Measurements from ENCODE around the gene EMC6.
A peak's percentile ranks its signal among the peaks of the same experiment; 100 is the strongest.

The EMC6 gene

DNA sequence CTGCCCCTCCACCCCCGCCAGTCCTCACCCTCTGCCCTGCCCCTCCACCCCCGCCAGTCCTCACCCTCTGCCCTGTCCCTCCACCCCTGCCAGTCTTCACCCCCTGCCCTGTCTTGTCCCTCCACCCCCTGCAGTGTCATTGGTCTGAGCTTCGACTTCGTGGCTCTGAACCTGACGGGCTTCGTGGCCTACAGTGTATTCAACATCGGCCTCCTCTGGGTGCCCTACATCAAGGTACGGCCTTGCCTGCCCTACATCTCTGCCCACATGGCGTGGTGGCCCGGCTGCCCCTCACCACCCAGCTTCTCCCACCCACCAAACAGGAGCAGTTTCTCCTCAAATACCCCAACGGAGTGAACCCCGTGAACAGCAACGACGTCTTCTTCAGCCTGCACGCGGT is 12.3 kb upstream of the EMC6 start:
- DNase-seq (ENCODE audit: low read depth), result no peak

DNA sequence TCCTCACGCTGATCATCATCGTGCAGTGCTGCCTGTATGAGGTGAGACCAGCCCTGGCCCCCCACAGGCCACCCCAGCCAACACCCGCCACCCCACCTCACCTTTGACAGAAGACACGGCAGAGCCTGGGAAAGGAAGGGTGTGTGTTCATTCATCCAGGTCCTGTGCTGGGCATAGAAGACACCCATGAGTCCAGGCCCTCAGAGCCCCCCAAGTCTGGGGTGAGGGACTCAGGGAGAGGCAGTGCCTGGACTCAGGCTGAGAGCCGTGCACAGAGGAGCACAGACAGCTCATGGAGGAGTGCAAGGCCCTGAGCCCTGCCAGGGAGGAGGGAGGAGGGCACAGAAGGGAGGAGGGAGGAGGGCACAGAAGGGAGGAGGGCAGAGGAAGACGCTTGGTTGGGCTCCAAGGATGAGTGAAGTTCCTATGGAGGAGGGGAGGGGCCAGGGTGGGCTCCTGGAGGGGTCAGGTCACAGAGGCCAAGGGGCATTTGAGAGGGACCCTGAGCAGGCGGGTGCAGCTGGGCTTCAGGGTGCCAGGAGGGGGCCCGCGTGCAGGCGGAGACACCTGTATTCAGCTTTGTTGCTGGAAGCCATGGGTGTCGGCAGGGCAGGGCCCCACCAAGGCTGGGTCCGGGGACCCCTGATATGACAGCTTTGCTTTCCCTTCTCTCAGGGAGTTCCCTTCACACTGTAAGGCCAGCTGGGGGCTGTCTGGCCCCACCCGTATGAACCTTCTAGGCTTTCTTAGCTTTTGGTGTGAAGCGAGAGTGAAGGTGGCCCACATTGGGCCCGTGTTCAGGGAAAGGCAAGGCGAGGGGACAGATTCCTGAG is 11.6 kb upstream of the EMC6 start:
- DNase-seq (ENCODE audit: low read depth), result no peak

DNA sequence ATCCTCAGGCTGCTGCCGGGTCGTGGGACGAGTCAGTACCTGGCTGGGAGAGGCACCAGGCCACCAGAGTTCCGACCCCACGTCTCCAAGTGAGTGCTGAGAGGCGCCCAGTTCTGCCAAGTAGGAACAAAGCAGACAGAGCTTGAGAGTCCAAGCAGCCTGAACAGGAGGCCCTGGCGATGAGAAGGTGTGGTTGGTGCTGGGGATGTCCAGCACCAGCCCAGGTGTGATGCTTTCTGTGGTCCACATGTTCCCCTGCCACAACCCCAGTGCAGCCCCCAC is 11.1 kb upstream of the EMC6 start:
- no peak for DNase-seq (ENCODE audit: low read depth)

DNA sequence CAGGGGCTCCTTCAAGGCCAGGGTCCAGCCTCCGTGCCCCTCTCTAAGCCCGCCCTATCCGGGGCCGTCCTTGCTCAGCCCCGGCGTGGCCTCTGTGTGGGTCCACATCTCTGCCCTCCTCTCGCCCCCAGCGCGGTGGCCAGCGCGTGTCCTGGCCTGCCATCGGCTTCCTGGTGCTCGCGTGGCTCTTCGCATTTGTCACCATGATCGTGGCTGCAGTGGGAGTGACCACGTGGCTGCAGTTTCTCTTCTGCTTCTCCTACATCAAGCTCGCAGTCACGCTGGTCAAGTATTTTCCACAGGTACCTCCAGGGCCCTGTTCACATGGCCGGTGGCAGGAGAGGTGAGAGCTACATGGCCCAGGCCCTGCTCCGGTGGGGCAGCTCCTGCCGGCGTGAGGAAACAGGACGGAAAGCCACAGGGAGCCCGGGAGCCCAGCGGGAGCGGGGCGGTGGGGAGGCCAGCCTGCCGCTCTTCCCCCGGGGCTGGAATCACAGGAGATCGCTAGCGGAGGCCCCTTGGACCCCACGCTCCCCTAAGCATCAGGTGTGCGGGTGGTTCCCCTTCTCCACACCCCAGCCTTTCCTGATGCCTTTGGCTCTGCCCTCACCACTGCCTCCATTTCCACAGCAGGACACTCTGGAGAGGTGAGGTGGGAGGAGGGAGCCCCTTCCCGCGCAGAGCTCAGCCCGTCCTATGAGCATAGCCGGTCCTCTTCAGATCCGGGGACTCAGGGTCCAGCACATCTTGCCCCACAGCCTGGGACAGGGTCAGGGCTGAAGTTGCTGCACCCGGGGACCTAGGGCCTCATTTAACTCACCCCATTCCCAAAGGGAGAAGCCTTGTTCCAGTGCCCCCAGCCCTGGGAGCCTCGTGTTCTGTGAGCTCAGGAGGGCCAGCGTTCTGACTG is 10.5 kb upstream of the EMC6 start:
- no peak for DNase-seq (ENCODE audit: low read depth)

DNA sequence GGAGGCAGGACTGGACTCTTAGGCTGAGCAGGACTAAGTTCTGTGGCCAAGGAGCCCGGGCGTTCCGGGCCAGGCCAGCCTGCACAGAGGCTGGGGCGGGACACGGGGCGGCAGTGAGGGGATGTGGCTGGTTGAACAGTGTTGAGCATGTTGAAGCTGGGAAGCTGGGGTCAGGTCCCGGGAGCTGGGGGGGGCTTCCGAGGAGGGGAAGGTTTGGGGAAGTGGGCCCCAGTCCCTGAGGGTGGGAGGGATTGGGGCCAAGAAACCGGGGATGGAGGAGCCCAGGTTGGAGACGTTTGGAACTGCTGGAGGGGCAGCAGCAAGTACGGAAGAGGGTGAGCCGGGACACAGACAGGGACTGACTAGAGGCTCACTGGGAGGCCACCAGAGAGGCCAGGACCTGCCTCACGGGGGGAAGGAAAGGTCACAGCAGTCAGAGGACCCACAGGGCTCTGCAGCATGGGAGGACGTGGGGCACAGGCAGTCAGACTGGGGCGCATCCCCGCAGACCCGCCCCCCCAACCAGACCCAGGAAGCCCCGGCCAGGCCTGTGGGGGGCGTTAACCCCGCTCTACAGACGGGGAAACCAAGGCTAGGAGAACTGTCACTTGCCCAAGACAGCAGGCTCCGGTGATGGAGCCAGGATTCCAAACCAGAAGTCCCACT is 9.7 kb upstream of the EMC6 start:
- DNase-seq (ENCODE audit: low read depth), result no peak

- peak; percentile 88 for DNase-seq (ENCODE audit: low read depth)
Measured at GRCh38 chr17:3659541-3660111, 9.0 kb upstream of the EMC6 start.

DNA sequence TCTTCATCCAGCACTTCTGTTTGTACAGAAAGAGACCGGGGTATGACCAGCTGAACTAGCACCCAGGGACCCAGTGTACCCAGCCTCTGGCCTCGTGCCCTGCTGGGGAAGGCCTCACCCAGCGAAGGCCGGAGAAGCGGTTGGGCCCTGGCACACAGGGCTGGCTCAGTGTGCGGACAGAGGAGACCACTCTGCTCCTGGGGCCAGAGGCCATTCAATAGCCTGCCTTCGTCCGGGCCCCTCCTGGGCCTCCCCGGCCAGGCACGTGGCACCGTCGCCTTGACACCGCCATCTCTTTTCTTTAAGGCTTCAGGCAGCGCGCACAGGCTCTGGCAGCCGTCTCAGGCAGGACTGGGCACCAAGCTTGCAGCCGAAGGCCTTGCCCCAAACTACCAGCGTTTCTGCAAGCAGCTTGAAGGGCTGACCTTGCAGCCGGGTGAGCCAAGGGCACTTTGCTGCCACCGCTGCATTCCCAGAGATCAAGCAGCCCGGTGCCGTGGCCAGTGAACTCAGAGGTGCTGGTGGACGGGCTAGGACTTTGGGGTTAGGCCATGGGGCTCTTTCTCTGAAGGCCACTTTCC is 8.2 kb upstream of the EMC6 start:
- no peak for DNase-seq (ENCODE audit: low read depth)

DNA sequence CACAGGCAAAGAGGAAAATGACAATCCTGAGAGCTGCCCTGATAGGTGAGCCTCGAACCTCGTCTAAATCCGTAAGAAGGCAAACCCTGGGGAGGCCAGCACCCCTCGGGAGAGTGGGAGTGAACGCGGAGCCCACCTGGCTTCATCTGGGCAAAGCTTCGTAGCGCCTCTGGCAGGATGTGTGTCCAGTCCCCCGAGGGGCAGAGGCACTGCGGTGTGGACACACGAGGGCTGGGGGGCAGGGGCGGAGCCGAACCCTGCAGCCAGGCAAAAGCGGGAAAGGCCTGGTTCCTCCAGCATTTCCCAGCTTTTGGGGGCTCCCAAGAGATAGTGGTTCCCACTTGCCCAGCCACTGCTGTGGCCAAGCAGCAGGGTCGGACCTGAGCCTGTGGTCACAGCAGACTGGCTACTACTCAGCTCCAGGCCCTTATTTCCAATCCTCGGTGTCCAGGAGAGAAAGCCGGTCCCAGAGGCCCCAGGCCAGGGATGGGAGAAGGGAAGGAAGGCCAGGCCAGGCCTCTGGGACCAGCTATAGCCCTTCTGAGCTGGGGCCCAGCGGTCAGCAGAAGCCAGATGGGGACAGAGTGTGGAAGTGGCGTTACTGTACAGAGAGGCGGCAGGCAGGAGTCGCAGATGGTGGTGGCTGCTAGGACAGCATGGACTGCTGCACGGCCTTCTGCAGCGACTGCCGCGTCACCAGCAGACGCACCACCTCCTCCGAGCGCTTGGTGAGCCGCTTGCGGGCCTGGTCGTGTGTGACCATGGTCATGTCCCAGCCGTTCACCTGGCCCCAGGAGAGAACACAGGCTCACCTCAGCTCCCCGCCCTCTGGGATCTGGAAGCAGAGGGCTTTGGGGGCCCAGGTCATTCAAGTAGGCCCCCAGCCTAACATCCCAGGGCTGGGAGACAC is 5.3 kb upstream of the EMC6 start:
- no peak for DNase-seq (ENCODE audit: low read depth)

DNA sequence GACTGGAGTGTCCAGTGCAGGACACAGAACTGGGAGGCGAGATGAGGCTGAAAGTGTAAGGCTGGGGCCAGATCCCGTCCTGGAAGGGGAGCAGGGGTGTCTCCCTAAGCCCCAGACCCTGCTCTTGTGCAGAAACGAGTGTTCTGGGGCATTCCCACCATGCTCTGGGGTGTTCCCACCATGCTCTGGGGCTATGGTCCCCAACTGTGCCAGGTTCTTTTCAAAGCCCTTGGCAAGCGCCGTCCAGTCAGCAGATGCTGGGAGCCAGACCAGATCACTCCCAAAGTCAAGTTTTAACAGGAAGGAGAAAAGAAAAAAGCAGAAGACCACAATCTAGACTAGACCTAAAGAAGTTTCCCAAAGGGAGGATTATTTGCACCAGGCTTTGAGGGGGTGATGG is 2.8 kb upstream of the EMC6 start:
- DNase-seq (ENCODE audit: low read depth), result no peak

DNA sequence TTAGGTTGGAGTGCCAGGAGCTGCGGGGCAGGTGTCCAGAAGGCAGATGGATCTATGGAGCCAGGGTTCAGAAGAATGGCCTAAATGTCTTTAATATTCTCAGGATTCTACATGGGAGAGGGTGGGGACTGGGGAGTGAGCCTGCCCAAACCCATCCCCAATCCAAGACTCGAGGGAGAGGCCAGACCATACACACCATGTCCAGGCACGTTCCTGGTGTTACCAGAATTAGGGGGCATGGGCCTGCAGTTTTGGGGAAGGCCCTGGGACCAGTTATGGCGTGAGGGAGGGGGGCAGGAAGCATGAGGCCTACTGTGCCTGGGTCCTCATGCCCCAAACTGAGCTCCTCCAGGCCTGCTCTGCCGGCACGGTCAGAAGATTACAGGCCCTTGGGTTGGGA is 2.1 kb upstream of the EMC6 start:
- no peak for DNase-seq (ENCODE audit: low read depth)

- DNase-seq (ENCODE audit: low read depth), result peak; percentile 95
Measured at GRCh38 chr17:3667366-3668278, 990 bp upstream of the EMC6 start.

- DNase-seq (ENCODE audit: low read depth), result no peak
Measured at GRCh38 chr17:3669085-3669347, 404 bp downstream of the EMC6 start.

- DNase-seq (ENCODE audit: low read depth), result no peak
Measured at GRCh38 chr17:3669548-3669947, 936 bp downstream of the EMC6 start.

GRCh38 chr17:3672571-3672970 is 4.0 kb downstream of the EMC6 start:
- DNase-seq (ENCODE audit: low read depth), result no peak

DNA sequence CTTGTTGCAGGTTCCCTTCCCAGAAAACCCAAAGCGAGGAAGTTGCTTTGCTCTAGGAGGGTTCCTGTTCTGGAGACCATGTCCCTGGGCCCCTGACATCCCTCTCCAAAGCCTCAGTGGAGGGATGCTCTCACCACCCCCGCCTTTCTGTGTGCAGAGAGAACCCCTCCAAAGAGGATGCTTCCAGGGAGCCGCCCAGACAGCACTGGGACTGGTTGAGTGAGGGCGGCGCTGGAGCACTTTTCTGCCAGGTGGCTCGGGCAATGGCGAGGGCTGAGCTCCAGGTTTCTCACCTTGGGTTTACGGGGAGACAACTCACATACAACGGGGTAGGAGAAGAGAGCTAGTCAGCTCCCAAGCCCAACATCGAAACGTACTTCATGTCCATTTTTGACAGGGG is 7.3 kb downstream of the EMC6 start:
- no peak for DNase-seq (ENCODE audit: low read depth)

DNA sequence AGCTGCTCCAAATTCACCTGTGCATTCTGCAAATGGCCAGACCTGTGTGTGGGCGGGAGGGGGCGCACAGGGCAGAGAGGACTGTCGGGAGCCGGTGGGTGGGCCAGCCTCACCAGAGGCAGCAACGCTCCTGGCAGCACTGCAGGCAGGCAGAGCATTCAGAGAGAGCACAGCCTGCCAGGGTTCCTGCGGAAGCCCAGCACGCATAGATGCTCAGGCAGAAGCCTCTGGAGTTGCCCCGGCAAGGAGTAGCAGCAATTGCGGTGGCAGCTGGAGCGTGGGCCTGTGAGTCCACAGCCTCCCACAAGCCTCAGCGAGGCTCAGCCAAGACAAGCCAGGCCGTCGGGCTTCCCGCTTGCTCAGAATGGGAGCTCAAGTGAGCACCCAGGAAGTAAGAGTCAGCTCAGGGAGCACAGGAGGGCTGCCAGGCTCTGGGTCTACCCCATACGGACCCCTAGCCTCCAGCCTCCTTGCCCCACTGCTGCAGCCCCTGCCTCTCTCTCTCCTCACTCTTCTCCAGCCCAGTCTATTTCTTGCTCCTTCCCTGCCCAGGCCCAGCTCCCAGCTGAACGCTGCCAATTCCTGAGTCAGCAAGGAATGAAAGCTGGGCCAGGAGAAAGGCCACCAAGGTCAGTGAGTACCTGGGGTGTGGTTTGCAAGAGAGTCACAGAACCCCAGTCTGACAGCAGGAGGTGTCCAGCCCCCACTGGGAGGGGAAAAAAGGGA is 9.6 kb downstream of the EMC6 start:
- DNase-seq (ENCODE audit: low read depth), result no peak

DNA sequence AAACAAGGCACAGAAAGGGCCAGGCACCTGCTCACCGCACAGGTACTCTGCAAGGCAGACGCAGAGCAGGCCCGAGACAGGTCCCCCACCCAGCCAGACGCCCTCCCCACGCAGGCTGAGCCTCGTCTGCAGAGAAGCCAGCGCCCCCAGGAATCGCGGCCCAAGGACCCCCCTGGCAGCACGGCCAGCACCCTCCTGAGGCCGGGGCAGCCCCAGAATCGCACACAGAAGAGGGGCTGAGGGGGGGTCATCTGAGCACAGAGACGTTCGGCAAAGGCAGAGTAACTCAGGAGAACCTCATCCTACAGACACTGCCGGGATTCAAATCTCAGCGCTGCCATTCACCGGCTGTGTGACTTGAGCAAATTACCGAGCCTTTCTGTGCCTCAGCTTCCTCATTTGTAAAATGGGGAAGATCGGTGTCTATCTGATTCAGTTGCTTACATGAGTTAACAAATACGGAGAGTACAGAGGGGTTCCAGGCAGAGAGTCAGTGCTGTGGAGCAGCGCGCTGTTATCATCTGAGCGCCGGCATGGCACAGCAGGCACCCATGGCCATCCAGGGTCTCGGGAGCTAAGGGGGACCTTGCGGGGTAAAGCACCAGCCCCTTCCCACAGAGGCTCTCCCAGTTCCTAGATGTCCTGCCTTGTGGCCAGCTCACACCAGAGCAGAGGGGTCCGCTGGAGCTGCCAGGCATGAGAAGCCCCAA is 10.4 kb downstream of the EMC6 start:
- no peak for DNase-seq (ENCODE audit: low read depth)

GRCh38 chr17:3679531-3680126 is 11.0 kb downstream of the EMC6 start:
- DNase-seq (ENCODE audit: low read depth), result no peak

- no peak for DNase-seq (ENCODE audit: low read depth)
Measured at GRCh38 chr17:3681057-3681456, 12.4 kb downstream of the EMC6 start.

Measured in ELR (cell line).